Stimulated activated CD4-positive, alpha-beta T cell treated with anti-CD3 and anti-CD28 coated beads, Interleukin-1b, Interleukin-23, amount 100 ng/mL, for 48 hours (primary cell): ENCODE measurements around the gene PIGL.
"Not testable (repeated sequence)": the region's sequence is repeated elsewhere in the genome, so short reads cannot be mapped to it uniquely, and the experiment has no call there.

Experiments
- DNase-seq: peaks from one replicate; pipeline ENCODE4 v3.0.0-alpha.2; 2020

PIGL gene

DNA sequence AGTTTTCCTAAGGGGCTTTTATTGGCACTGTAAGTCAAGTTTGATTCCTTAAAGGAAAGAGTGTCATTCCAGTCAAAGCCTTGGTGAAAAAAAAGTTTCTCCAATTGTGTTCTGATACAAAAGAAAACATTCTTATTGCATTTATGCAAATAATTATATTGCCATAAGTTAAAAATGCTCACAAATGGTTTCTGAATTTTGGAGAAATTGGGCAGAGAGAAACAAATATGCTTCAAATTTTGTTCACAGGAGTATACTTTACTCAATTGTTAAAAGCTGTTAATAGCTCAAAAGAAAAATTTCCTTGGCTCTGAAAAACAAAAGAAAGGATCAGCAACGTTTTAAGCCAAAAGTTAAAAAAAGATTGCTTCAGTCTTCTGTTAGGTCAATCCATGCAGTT is 60.2 kb downstream of the PIGL start:
- DNase-seq: no peak

DNA sequence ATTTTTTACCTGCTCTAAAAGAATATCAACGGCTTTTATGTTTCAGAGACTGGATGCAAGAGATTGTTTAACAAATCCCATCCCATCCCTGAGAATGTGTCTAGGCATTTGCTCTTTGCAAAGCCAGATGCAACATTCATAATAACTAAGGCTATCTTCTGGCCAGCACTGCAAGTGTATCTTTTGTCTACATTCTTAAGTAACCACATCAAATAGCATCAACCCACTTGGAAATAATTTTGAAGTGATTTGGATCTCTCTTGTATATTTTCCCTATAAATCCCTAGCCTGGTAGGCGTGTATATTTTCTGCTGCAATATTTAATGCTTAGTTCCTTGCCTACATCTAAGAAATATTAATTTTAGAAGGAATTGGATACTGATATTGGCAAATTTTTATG is 64.3 kb downstream of the PIGL start:
- no peak for DNase-seq

- no peak for DNase-seq
Observed at GRCh38 chr17:16282522-16282921, 65.5 kb downstream of the PIGL start.

GRCh38 chr17:16283705-16284104 is 66.7 kb downstream of the PIGL start:
- no peak for DNase-seq

DNA sequence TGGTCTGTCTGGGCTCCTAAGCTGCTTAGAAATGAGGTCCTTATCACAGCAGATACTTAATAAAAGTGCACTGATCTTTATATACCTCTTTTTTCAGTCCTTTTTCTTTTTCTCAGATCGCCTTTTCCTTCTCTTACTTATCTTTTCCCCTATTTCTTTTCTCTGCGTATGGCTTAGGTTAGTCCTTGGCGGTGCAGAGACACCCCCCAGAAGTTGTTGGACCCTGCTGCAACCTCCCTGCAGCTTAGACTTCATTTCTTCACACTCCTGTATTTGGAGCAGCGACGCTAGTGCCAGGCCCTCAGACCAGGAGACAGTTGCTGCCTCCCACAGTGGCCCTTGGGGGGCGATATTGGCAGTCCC is 68.6 kb downstream of the PIGL start:
- DNase-seq: no peak

DNA sequence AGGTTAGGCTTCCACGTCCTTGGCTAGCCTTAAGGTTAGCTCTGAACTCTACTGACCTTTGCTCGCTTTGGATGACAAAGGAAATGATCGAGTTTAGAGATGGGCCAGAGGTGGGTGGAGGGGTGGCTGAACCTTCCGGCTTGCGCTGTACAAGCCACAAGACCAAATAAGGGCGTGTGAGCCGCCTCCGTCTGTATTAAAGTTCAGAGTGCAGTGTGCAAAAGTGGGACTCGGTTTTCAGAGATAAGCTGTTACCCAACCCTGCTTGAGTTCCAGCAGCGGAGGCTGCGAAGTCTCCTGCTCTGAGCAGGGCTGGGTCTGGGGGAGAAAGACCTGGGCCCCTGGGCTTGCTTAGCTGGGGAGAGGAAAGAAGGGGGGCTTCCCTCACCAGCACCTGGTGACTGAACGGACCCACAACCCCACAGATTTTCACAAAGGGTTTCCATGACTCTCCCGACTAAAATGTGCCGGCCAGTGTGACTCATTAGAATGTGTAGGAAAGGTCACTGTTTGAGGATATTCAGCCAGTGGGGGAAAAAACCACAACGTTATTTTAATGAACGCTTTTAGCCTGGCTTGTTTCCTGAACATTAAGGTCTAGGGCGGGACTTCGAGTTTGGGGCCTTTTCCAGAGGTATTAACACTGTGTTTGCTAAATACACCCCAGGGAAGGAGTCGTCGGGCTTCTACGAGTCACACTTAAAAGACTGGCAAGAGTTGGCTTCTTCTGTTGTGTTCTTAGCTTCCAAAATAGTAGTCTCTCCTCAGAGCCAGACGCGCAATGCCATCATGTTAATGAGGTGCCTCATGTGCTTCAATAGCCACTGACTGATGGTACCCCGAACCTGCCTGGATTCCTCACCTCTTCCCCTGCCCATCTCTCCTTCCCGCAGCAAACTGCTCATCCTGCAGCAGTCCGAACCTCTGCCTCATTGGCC is 69.3 kb downstream of the PIGL start:
- DNase-seq: peak; percentile 86

DNA sequence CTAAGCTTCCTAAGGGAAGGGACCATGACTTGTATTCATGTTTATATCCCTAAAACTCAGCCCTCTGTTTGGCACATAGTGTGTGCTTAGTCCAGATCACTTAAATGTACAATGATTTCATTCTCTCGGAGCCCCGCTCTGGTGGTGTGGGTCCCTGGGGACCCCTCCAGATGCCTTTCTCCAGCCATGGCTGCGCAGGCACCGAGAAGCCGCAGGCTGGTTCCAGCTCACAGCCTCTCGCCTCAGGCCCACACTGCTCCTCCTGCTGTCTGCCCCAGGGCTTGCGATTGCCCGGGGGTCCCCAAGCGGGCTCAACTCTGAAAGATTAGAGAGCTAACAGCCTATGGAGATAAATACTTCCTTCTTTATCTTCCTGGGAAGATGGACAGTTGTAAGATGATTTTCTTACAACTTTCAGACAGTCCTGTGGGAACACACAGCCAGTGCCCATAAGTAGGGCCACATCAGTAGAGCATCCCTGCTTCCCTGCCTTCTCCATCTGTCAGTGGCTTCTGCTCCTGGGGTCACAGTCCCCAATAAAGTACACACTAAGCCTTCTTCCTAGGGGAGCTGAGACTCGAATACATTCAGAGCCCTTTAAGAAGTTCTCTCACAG is 70.0 kb downstream of the PIGL start:
- no peak for DNase-seq

DNA sequence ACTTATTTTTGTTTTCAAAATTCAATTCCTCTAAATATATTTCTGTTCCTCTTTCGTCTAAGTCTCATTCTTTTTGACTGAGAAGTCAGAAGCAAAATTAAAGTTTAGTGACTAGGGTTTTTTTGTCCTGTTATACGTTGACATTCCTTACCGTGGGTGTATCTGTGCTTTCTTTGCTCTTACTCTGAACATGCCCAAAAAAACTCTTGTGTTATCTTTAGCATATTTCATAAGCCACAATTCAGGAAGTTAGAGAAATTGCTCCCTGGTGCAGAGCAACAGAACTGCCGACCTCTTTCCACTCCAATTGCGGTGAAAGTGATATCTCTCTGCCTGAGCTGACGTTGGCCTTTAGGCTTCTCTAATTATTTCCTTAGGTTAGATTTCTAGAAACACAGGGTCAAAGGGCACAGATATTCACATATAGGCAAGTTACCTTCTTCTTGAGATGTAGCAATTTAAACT is 70.6 kb downstream of the PIGL start:
- no peak for DNase-seq

- DNase-seq: no peak
Observed at GRCh38 chr17:16288860-16289571, 72.0 kb downstream of the PIGL start.

DNA sequence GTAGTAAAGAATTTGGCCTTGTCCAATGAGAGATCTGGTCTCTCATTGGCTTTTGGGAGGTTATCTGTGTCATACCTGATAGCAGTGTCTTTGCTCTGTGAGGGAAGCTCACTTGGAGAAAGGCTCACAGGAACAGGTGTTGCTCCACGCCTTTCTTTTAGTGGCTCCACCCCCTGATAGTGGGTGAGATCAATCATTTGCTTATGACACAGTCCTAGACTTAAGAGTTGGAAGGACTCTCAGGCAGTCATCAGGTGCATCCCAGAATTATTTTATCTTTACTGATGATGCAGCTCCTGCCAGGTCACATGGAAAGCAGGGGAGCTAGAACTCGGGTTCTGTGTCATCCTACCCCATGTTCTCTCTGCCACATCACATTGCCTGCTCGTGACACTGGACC is 76.9 kb downstream of the PIGL start:
- DNase-seq: no peak

GRCh38 chr17:16294560-16294959 is 77.5 kb downstream of the PIGL start:
- no peak for DNase-seq

- not testable (repeated sequence) for DNase-seq
Observed at GRCh38 chr17:16296072-16296471, 79.1 kb downstream of the PIGL start.

DNA sequence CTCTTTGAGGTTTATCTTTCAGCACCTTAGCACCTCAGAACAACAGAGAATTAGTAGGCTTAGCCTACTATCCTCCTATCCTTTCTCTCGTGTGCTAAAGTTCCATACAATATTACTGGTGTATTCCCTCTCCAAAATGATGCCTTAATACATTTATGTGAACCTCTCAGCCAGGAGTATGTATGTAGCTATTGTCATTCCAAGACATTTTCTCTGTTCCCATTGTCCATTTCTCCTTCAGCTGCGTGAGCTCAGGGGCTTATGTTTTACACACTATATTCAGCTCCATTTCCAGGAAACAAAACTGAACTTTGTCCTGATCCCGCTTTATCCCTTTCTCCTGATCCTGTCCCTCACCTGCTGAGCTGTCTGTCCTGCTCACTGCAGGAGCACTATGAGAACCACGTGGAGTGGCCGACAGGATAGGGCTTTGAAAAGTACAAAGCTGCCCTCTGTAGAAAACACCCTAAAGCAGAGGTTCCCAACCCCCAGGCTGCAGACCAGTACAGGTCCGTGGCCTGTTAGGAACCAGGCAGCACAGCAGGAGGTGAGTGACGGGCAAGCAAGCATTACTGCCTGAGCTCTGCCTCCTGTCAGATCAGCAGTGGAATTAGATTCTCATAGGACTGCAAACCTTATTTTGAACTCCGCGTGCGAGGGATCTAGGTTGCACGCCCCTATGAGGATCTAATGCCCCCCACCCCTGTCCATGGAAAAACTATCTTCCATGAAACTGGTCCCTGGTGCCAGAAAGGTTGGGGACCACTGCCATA is 80.5 kb downstream of the PIGL start:
- DNase-seq: no peak

GRCh38 chr17:16298140-16298662 is 81.2 kb downstream of the PIGL start:
- no peak for DNase-seq

DNA sequence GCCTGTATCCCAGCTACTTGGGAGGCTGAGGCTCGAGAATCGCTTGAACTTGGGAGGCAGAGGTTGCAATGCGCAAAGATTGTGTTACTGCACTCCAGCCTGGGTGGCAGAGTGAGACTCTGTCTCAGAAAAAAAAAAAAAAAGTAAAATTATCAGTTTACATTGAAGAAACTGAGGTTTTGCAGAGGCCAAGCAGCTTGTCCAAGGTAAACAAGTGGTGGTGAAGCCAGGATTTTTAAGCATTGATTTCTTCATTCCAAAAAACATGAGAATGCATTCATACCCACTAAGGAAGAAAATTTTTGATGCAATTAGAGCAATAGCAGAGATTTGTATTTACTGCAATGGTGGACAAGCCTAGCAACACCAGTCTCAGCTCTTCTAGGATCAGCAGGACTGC is 83.5 kb downstream of the PIGL start:
- DNase-seq: no peak

GRCh38 chr17:16301963-16302855 is 85.2 kb downstream of the PIGL start:
- no peak for DNase-seq

DNA sequence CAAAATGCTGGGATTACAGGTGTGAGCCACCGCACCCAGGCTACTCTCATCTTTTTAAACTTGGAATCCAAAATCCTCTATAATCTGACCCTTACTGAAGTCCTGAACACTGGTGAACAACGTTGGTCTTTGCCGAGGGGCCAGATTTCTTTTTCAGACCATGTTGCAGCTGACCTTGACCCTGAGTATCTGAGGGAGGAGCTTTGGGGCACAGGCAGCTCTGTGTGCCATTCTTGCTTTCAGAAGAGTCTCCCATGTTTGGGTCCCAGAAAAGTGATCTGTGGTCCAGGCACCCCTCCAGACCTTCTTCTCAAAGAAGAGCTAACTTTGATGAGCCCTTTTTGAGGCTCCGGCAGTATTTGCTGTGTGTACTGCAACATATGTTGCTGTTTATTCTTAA is 85.8 kb downstream of the PIGL start:
- DNase-seq: no peak

DNA sequence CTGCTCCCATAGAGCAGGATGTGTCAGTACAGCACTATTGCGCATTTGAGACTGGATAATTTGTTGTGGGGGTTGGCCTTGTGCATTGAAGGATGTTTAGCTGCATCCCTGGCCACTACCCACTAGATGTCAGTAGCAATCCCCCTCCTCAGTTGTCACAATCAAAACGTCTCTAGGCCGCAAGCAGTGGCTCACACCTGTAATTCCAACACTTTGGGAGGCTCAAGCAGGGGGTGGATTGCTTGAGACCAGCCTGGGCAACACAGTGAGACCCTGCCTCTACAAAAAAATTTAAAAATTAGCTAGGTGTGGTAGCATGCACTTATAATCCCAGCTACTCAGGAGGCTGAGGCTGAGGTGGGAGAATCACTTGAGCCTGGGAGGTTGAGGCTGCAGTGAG is 87.8 kb downstream of the PIGL start:
- no peak for DNase-seq

DNA sequence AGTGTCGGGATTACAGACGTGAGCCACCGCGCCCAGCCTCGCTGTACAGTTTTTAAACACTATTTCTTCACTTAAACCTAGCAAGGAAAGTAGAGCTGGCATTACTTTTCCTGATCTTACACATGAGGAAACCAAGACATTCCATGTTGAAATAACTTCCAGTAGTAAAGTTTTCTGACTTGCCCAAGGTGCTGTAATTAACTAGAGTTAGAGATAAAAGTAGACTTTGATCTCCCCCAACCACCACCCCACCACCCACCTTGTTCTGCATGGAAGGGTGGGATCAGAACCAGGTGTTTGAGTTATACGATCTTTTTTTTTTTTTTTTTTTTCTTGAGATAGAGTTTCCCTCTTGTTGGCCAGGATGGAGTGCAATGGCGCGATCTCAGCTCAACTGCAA is 89.2 kb downstream of the PIGL start:
- DNase-seq: no peak

DNA sequence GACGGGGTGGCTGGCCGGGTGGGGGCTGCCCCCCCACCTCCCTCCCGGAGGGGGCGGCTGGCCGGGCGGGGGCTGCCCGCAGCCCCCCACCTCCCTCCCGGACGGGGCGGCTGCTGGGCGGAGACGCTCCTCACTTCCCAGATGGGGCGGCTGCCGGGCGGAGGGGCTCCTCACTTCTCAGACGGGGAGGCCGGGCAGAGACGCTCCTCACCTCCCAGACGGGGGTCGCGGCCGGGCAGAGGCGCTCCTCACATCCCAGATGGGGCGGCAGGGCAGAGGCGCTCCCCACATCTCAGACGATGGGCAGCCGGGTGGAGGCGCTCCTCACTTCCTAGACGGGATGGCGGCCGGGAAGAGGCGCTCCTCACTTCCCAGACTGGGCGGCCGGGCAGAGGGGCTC is 95.1 kb downstream of the PIGL start:
- DNase-seq: not testable (repeated sequence)
